Measurements from ENCODE around the gene ITGB1.

The ITGB1 gene

GRCh38 chr10:32951111-32951510, 6.9 kb downstream of the ITGB1 start:
- TF ChIP-seq POLR2AphosphoS5 (IDR thresholded peaks at IDR 0.05; ENCODE audit: low read depth, low read length) (no peak), SPI1 (IDR thresholded peaks at IDR 0.05; ENCODE audit: low read depth, low read length) (no peak), TAF1 (IDR thresholded peaks at IDR 0.05; ENCODE audit: low read depth, low read length) (no peak), PAX5 (IDR thresholded peaks at IDR 0.05; ENCODE audit: insufficient read depth, low read length, severe bottlenecking) (no peak), POLR2A (IDR thresholded peaks at IDR 0.05; ENCODE audit: low read depth, low read length) (no peak), POU2F2 (IDR thresholded peaks at IDR 0.05; ENCODE audit: low read depth, low read length) (no peak)
- no peak for DNase-seq (ENCODE audit: insufficient read length, low spot score)
- no peak for FAIRE-seq

- FAIRE-seq, result no peak
- DNase-seq (ENCODE audit: insufficient read length, low spot score), result no peak
- TF ChIP-seq PAX5 (IDR thresholded peaks at IDR 0.05; ENCODE audit: insufficient read depth, low read length, severe bottlenecking), result no peak
- TF ChIP-seq POLR2A (IDR thresholded peaks at IDR 0.05; ENCODE audit: low read depth, low read length), result no peak
- no peak for TF ChIP-seq POLR2AphosphoS5 (IDR thresholded peaks at IDR 0.05; ENCODE audit: low read depth, low read length)
- no peak for TF ChIP-seq SPI1 (IDR thresholded peaks at IDR 0.05; ENCODE audit: low read depth, low read length)
- no peak for TF ChIP-seq TAF1 (IDR thresholded peaks at IDR 0.05; ENCODE audit: low read depth, low read length)
- no peak for TF ChIP-seq POU2F2 (IDR thresholded peaks at IDR 0.05; ENCODE audit: low read depth, low read length)
These were observed 7.4 kb downstream of the ITGB1 start for GRCh38 chr10:32950591-32951108.

GRCh38 chr10:32949221-32949678, 8.8 kb downstream of the ITGB1 start:
- FAIRE-seq (no peak), DNase-seq (ENCODE audit: insufficient read length, low spot score) (no peak)
- TF ChIP-seq PAX5 (IDR thresholded peaks at IDR 0.05; ENCODE audit: insufficient read depth, low read length, severe bottlenecking) (no peak), TAF1 (IDR thresholded peaks at IDR 0.05; ENCODE audit: low read depth, low read length) (no peak), POLR2A (IDR thresholded peaks at IDR 0.05; ENCODE audit: low read depth, low read length) (no peak), POU2F2 (IDR thresholded peaks at IDR 0.05; ENCODE audit: low read depth, low read length) (no peak), SPI1 (IDR thresholded peaks at IDR 0.05; ENCODE audit: low read depth, low read length) (0 out of 2 replicates have a peak, but pooled peaks have one; percentile 7), POLR2AphosphoS5 (IDR thresholded peaks at IDR 0.05; ENCODE audit: low read depth, low read length) (no peak)

GRCh38 chr10:32948451-32948850, 9.6 kb downstream of the ITGB1 start:
- peak; percentile 71 for FAIRE-seq
- DNase-seq (ENCODE audit: insufficient read length, low spot score), result no peak
- TF ChIP-seq POU2F2 (IDR thresholded peaks at IDR 0.05; ENCODE audit: low read depth, low read length) (no peak), POLR2A (IDR thresholded peaks at IDR 0.05; ENCODE audit: low read depth, low read length) (no peak), PAX5 (IDR thresholded peaks at IDR 0.05; ENCODE audit: insufficient read depth, low read length, severe bottlenecking) (no peak), POLR2AphosphoS5 (IDR thresholded peaks at IDR 0.05; ENCODE audit: low read depth, low read length) (no peak), SPI1 (IDR thresholded peaks at IDR 0.05; ENCODE audit: low read depth, low read length) (no peak), TAF1 (IDR thresholded peaks at IDR 0.05; ENCODE audit: low read depth, low read length) (no peak)

- TF ChIP-seq POLR2AphosphoS5 (IDR thresholded peaks at IDR 0.05; ENCODE audit: low read depth, low read length), result no peak
- no peak for TF ChIP-seq POU2F2 (IDR thresholded peaks at IDR 0.05; ENCODE audit: low read depth, low read length)
- no peak for TF ChIP-seq SPI1 (IDR thresholded peaks at IDR 0.05; ENCODE audit: low read depth, low read length)
- TF ChIP-seq TAF1 (IDR thresholded peaks at IDR 0.05; ENCODE audit: low read depth, low read length), result no peak
- no peak for TF ChIP-seq PAX5 (IDR thresholded peaks at IDR 0.05; ENCODE audit: insufficient read depth, low read length, severe bottlenecking)
- TF ChIP-seq POLR2A (IDR thresholded peaks at IDR 0.05; ENCODE audit: low read depth, low read length), result no peak
- no peak for FAIRE-seq
These were observed 10.4 kb downstream of the ITGB1 start for GRCh38 chr10:32947586-32947985.

GRCh38 chr10:32946108-32946507, 11.9 kb downstream of the ITGB1 start:
- no peak for FAIRE-seq
- no peak for TF ChIP-seq SPI1 (IDR thresholded peaks at IDR 0.05; ENCODE audit: low read depth, low read length)
- no peak for TF ChIP-seq POU2F2 (IDR thresholded peaks at IDR 0.05; ENCODE audit: low read depth, low read length)
- TF ChIP-seq PAX5 (IDR thresholded peaks at IDR 0.05; ENCODE audit: insufficient read depth, low read length, severe bottlenecking), result no peak
- no peak for TF ChIP-seq TAF1 (IDR thresholded peaks at IDR 0.05; ENCODE audit: low read depth, low read length)
- no peak for TF ChIP-seq POLR2A (IDR thresholded peaks at IDR 0.05; ENCODE audit: low read depth, low read length)
- TF ChIP-seq POLR2AphosphoS5 (IDR thresholded peaks at IDR 0.05; ENCODE audit: low read depth, low read length), result no peak

More at GRCh38 chr10:32947586-32947985, 10.4 kb downstream of the ITGB1 start:
- no peak for DNase-seq (ENCODE audit: insufficient read length, low spot score)

GRCh38 chr10:32943854-32944661, 14.0 kb downstream of the ITGB1 start:
- no peak for FAIRE-seq
- DNase-seq (ENCODE audit: insufficient read length, low spot score), result no peak
- TF ChIP-seq SPI1 (IDR thresholded peaks at IDR 0.05; ENCODE audit: low read depth, low read length), result 0 out of 2 replicates have a peak, but pooled peaks have one; percentile 29
- no peak for TF ChIP-seq POLR2A (IDR thresholded peaks at IDR 0.05; ENCODE audit: low read depth, low read length)

More at GRCh38 chr10:32946108-32946507, 11.9 kb downstream of the ITGB1 start:
- DNase-seq (ENCODE audit: insufficient read length, low spot score), result no peak

- DNase-seq (ENCODE audit: insufficient read length, low spot score) (peak; percentile 23), FAIRE-seq (no peak)
- TF ChIP-seq SPI1 (IDR thresholded peaks at IDR 0.05; ENCODE audit: low read depth, low read length) (peak; percentile 93), POLR2AphosphoS5 (IDR thresholded peaks at IDR 0.05; ENCODE audit: low read depth, low read length) (no peak)
These were observed 14.6 kb downstream of the ITGB1 start for GRCh38 chr10:32943395-32943794.

GRCh38 chr10:32942081-32942480, 15.9 kb downstream of the ITGB1 start:
- TF ChIP-seq POU2F2 (IDR thresholded peaks at IDR 0.05; ENCODE audit: low read depth, low read length), result no peak
- TF ChIP-seq POLR2AphosphoS5 (IDR thresholded peaks at IDR 0.05; ENCODE audit: low read depth, low read length), result no peak
- TF ChIP-seq POLR2A (IDR thresholded peaks at IDR 0.05; ENCODE audit: low read depth, low read length), result no peak
- TF ChIP-seq PAX5 (IDR thresholded peaks at IDR 0.05; ENCODE audit: insufficient read depth, low read length, severe bottlenecking), result peak; percentile 55
- FAIRE-seq, result no peak
- DNase-seq (ENCODE audit: insufficient read length, low spot score), result no peak

- no peak for TF ChIP-seq PAX5 (IDR thresholded peaks at IDR 0.05; ENCODE audit: insufficient read depth, low read length, severe bottlenecking)
- no peak for TF ChIP-seq TAF1 (IDR thresholded peaks at IDR 0.05; ENCODE audit: low read depth, low read length)
- no peak for TF ChIP-seq POLR2A (IDR thresholded peaks at IDR 0.05; ENCODE audit: low read depth, low read length)
- no peak for TF ChIP-seq SPI1 (IDR thresholded peaks at IDR 0.05; ENCODE audit: low read depth, low read length)
- TF ChIP-seq POLR2AphosphoS5 (IDR thresholded peaks at IDR 0.05; ENCODE audit: low read depth, low read length), result no peak
- TF ChIP-seq POU2F2 (IDR thresholded peaks at IDR 0.05; ENCODE audit: low read depth, low read length), result no peak
- DNase-seq (ENCODE audit: insufficient read length, low spot score) (no peak), FAIRE-seq (no peak)
These were observed 16.7 kb downstream of the ITGB1 start for GRCh38 chr10:32941357-32941756.
